ENCODE data around the gene TMEM43.

TMEM43 gene

GRCh38 chr3:14147066-14147435 is 22.2 kb downstream of the TMEM43 start:
- DNase-seq (no peak), ATAC-seq (replicated peaks) (no peak)
- Mint-ChIP-seq H3K27me3 (no peaks in the 10 kb centered on the region), H3K4me1 (peaks cover 12 to 14% of the 10 kb centered on the region in 2 donors), H3K27ac (peak overlapping the region; percentile 5), H3K4me3 (no peak overlapping the region), H3K9me3 (no peaks in the 10 kb centered on the region), H3K36me3 (peaks cover 25 to 44% of the 10 kb centered on the region in 2 donors)

- Mint-ChIP-seq H3K27ac (no peak overlapping the region), H3K36me3 (peaks cover 26 to 45% of the 10 kb centered on the region in 2 donors), H3K9me3 (no peaks in the 10 kb centered on the region), H3K4me1 (peaks cover 12 to 14% of the 10 kb centered on the region in 2 donors), H3K27me3 (no peaks in the 10 kb centered on the region), H3K4me3 (no peak overlapping the region)
- ATAC-seq (replicated peaks) (no peak), DNase-seq (no peak)
Observed at GRCh38 chr3:14147617-14148016, 22.8 kb downstream of the TMEM43 start.

- Mint-ChIP-seq H3K9me3 (no peaks in the 10 kb centered on the region), H3K27ac (peak overlapping the region; percentile 86), H3K27me3 (no peaks in the 10 kb centered on the region), H3K36me3 (peaks cover 26 to 51% of the 10 kb centered on the region in 2 donors), H3K4me1 (peaks cover 12 to 14% of the 10 kb centered on the region in 2 donors), H3K4me3 (no peak overlapping the region)
- DNase-seq (no peak), ATAC-seq (replicated peaks) (no peak)
Observed at GRCh38 chr3:14148041-14148985, 23.5 kb downstream of the TMEM43 start.

- peaks cover 39 to 68% of the 10 kb centered on the region in 2 donors for H3K36me3 Mint-ChIP-seq
- H3K9me3 Mint-ChIP-seq = no peaks in the 10 kb centered on the region
- H3K4me1 Mint-ChIP-seq = peaks cover 10 to 13% of the 10 kb centered on the region in 2 donors
- no peaks in the 10 kb centered on the region for H3K27me3 Mint-ChIP-seq
- ATAC-seq (replicated peaks) (no peak), DNase-seq (no peak)
- H3K4me3 Mint-ChIP-seq = no peak overlapping the region
- no peak overlapping the region for H3K27ac Mint-ChIP-seq
Observed at GRCh38 chr3:14150078-14150477, 25.2 kb downstream of the TMEM43 start.

GRCh38 chr3:14150491-14151230 is 25.8 kb downstream of the TMEM43 start:
- H3K27me3 Mint-ChIP-seq = no peaks in the 10 kb centered on the region
- H3K27ac Mint-ChIP-seq = no peak overlapping the region
- H3K4me1 Mint-ChIP-seq = peaks cover 8 to 15% of the 10 kb centered on the region in 2 donors
- H3K4me3 Mint-ChIP-seq = no peak overlapping the region
- no peaks in the 10 kb centered on the region for H3K9me3 Mint-ChIP-seq
- H3K36me3 Mint-ChIP-seq = peaks cover 37 to 69% of the 10 kb centered on the region in 2 donors
- no peak for ATAC-seq (replicated peaks)
- DNase-seq = no peak

- H3K27ac Mint-ChIP-seq = no peak overlapping the region
Observed at GRCh38 chr3:14151471-14152083, 26.7 kb downstream of the TMEM43 start.

GRCh38 chr3:14152233-14152962 is 27.5 kb downstream of the TMEM43 start:
- no peak for DNase-seq
- H3K27ac Mint-ChIP-seq = peak overlapping the region; percentile 59
- peaks cover 6 to 21% of the 10 kb centered on the region in 2 donors for H3K4me1 Mint-ChIP-seq

More at GRCh38 chr3:14151471-14152083, 26.7 kb downstream of the TMEM43 start:
- ATAC-seq (replicated peaks) (no peak), DNase-seq (no peak)
- Mint-ChIP-seq H3K36me3 (peaks cover 38 to 67% of the 10 kb centered on the region in 2 donors), H3K9me3 (no peaks in the 10 kb centered on the region), H3K27me3 (no peaks in the 10 kb centered on the region), H3K4me3 (no peak overlapping the region), H3K4me1 (peaks cover 6 to 21% of the 10 kb centered on the region in 2 donors)

GRCh38 chr3:14152963-14153355 is 28.1 kb downstream of the TMEM43 start:
- peaks cover 44 to 66% of the 10 kb centered on the region in 2 donors for H3K36me3 Mint-ChIP-seq
- ATAC-seq (replicated peaks) = no peak
- no peak overlapping the region for H3K27ac Mint-ChIP-seq
- no peak overlapping the region for H3K4me3 Mint-ChIP-seq
- H3K4me1 Mint-ChIP-seq = peaks cover 6 to 21% of the 10 kb centered on the region in 2 donors
- H3K27me3 Mint-ChIP-seq = no peaks in the 10 kb centered on the region
- H3K9me3 Mint-ChIP-seq = no peaks in the 10 kb centered on the region
- no peak for DNase-seq

More at GRCh38 chr3:14152233-14152962, 27.5 kb downstream of the TMEM43 start:
- no peak overlapping the region for H3K4me3 Mint-ChIP-seq
- H3K36me3 Mint-ChIP-seq = peaks cover 43 to 66% of the 10 kb centered on the region in 2 donors
- no peaks in the 10 kb centered on the region for H3K9me3 Mint-ChIP-seq
- H3K27me3 Mint-ChIP-seq = no peaks in the 10 kb centered on the region
- ATAC-seq (replicated peaks) = no peak

- Mint-ChIP-seq H3K4me3 (no peak overlapping the region), H3K4me1 (peaks cover 6 to 21% of the 10 kb centered on the region in 2 donors), H3K36me3 (peaks cover 50 to 73% of the 10 kb centered on the region in 2 donors), H3K27ac (no peak overlapping the region), H3K27me3 (no peaks in the 10 kb centered on the region), H3K9me3 (no peaks in the 10 kb centered on the region)
- DNase-seq = no peak
- ATAC-seq (replicated peaks) = no peak
Observed at GRCh38 chr3:14153663-14154062, 28.8 kb downstream of the TMEM43 start.

- H3K9me3 Mint-ChIP-seq = no peaks in the 10 kb centered on the region
- H3K27ac Mint-ChIP-seq = no peak overlapping the region
- H3K36me3 Mint-ChIP-seq = peaks cover 52 to 79% of the 10 kb centered on the region in 2 donors
- ATAC-seq (replicated peaks) = no peak
- no peak overlapping the region for H3K4me3 Mint-ChIP-seq
- peaks cover 6 to 21% of the 10 kb centered on the region in 2 donors for H3K4me1 Mint-ChIP-seq
- no peaks in the 10 kb centered on the region for H3K27me3 Mint-ChIP-seq
- DNase-seq = no peak
Observed at GRCh38 chr3:14154276-14154675, 29.4 kb downstream of the TMEM43 start.

GRCh38 chr3:14154895-14155440 is 30.1 kb downstream of the TMEM43 start:
- Mint-ChIP-seq H3K36me3 (peaks cover 50 to 84% of the 10 kb centered on the region in 2 donors), H3K27me3 (no peaks in the 10 kb centered on the region), H3K27ac (no peak overlapping the region), H3K4me1 (peaks cover 6 to 21% of the 10 kb centered on the region in 2 donors), H3K9me3 (no peaks in the 10 kb centered on the region), H3K4me3 (no peak overlapping the region)
- DNase-seq = no peak
- ATAC-seq (replicated peaks) = no peak

- Mint-ChIP-seq H3K27ac (peak overlapping the region; percentile 34), H3K9me3 (no peaks in the 10 kb centered on the region), H3K36me3 (peaks cover 54 to 85% of the 10 kb centered on the region in 2 donors), H3K4me3 (no peak overlapping the region), H3K4me1 (peaks cover 6 to 21% of the 10 kb centered on the region in 2 donors), H3K27me3 (no peaks in the 10 kb centered on the region)
- DNase-seq = no peak
- no peak for ATAC-seq (replicated peaks)
Observed at GRCh38 chr3:14156201-14156600, 31.3 kb downstream of the TMEM43 start.

- Mint-ChIP-seq H3K9me3 (peaks cover 4 to 5% of the 10 kb centered on the region in 2 donors), H3K27ac (no peak overlapping the region), H3K27me3 (no peaks in the 10 kb centered on the region), H3K4me3 (no peak overlapping the region), H3K4me1 (peaks cover 6 to 21% of the 10 kb centered on the region in 2 donors), H3K36me3 (peaks cover 62 to 93% of the 10 kb centered on the region in 2 donors)
- DNase-seq (no peak), ATAC-seq (replicated peaks) (no peak)
Observed at GRCh38 chr3:14156843-14157561, 32.1 kb downstream of the TMEM43 start.
